ENCODE measurements around the gene PERM1. TPM values are rescaled to one million over a fixed set of nuclear protein-coding genes. Genes with fewer than 3 reads are reported as not detected.

PERM1 gene
- total and polyA plus RNA-seq, 2 donors (not counting 1 experiment from before 2014, with no cell fraction given): not detected

DNA sequence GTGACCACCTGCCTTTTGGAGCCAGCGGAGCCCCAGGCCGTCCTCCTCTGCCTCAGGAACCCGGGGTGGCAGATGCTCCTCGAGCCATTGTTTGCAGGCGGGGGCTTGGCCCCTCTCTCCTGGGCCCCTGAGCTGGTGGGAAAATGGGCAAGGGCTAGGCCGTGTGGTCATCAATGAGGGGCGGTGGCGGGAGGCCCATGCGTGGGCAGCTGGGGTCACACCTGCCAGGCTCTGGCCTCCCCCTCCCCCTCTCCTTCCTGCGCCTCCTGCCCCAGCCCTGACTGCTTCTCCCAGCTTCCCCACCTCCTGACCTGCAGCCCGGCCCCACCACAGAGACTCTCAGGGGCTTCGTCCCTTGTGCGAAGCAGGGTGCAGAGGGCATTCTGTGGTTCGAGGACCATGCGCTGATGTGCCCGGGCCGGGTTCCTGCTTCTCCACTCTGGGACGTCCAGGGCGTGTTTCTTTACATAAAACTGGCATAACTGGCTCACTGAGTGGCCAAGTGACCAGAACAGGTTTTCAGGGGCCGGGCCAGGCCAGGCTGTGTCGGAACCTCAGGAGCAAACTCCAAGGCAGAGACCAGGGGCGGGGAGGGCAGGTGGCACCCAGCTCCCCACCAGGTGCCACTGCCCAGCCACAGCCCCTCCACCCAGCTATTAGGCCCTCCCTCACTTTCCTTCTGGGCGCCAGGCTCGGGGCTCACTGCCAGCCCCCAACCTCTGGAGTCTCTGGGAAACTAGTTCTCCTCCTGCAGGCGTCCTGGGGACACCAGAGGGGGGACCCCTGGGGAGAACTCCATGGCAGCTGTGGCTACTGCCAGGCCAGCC lies 48.9 kb downstream of the PERM1 start:
- H3K4me3 ChIP-seq (ENCODE audit: control extremely low read depth in 1 of 5, extremely low read depth in 1 of 5, insufficient read depth in 1 of 5, low read depth in 2 of 5, low read length in 4 of 5): no peak overlapping the region
- ATAC-seq (ENCODE audit: low read depth) (no peak), DNase-seq (no peak)
- Mint-ChIP-seq H3K9me3 (ENCODE audit: insufficient read depth) (no peaks in the 10 kb centered on the region), H3K4me1 (no peaks in the 10 kb centered on the region), H3K27me3 (peaks cover 17% of the 10 kb centered on the region), H3K27ac (no peak overlapping the region), H3K4me3 (no peak overlapping the region)
- ChIA-PET POLR2A (no interaction called here), CTCF (no interaction called here)
- peaks cover 0 to 58% (median 8%) of the 10 kb centered on the region in 4 experiments for H3K27me3 ChIP-seq (replicated peaks in 1 of 4; ENCODE audit: control extremely low read depth in 1 of 4, control insufficient read depth in 3 of 4, insufficient read depth in 4 of 4, low read length in 3 of 4)
- peaks cover 3 to 8% of the 10 kb centered on the region in 2 donors for H3K4me1 ChIP-seq (ENCODE audit: control insufficient read depth in 2 of 2, insufficient read depth in 2 of 2, low read length in 2 of 2)
- no peaks in the 10 kb centered on the region for H3K36me3 ChIP-seq (replicated peaks in 1 of 2; ENCODE audit: control extremely low read depth in 1 of 2, control insufficient read depth in 1 of 2, extremely low read depth in 1 of 2, insufficient read depth in 2 of 2, low read length in 1 of 2)
- H3K27ac ChIP-seq (ENCODE audit: low read length in 2 of 2): no peak overlapping the region
- no peaks in the 10 kb centered on the region for H3K79me2 ChIP-seq (ENCODE audit: control insufficient read depth, insufficient read depth, low read length)
- no peak for TF ChIP-seq EZH2 (IDR thresholded peaks at IDR 0.05; ENCODE audit: borderline replicate concordance, insufficient read depth, low read depth, low read length, poor library complexity, severe bottlenecking)
- TF ChIP-seq CTCF (IDR thresholded peaks at IDR 0.05): no peak
- no peak overlapping the region for H3K9ac ChIP-seq (ENCODE audit: low read length)
- intact Hi-C loops (cut with micrococcal nuclease): no loop called here
- H2AFZ ChIP-seq (ENCODE audit: insufficient read depth, low read depth, low read length, poor library complexity, severe bottlenecking): no peak overlapping the region
- H3K4me2 ChIP-seq (replicated peaks; ENCODE audit: low read depth, low read length, poor library complexity, severe bottlenecking): no peak overlapping the region
- WGBS (ENCODE audit: insufficient coverage): 85% methylated on average over 25 of the region's 25 CpGs
- H4K20me1 ChIP-seq (ENCODE audit: control insufficient read depth, insufficient read depth, low read length, poor library complexity, severe bottlenecking): no peaks in the 10 kb centered on the region
- peaks cover 0 to 4% (median 0%) of the 10 kb centered on the region in 3 donors for H3K9me3 ChIP-seq (ENCODE audit: control extremely low read depth in 1 of 3, control insufficient read depth in 2 of 3, insufficient read depth in 1 of 3, low read length in 2 of 3)

- H2AFZ ChIP-seq (ENCODE audit: insufficient read depth, low read depth, low read length, poor library complexity, severe bottlenecking): no peak overlapping the region
- no peak overlapping the region for H3K4me3 ChIP-seq (ENCODE audit: control extremely low read depth in 1 of 5, extremely low read depth in 1 of 5, insufficient read depth in 1 of 5, low read depth in 2 of 5, low read length in 4 of 5)
- TF ChIP-seq CTCF (IDR thresholded peaks at IDR 0.05) (no peak), EZH2 (IDR thresholded peaks at IDR 0.05; ENCODE audit: borderline replicate concordance, insufficient read depth, low read depth, low read length, poor library complexity, severe bottlenecking) (no peak)
- no peak overlapping the region for H3K9ac ChIP-seq (ENCODE audit: low read length)
- H4K20me1 ChIP-seq (ENCODE audit: control insufficient read depth, insufficient read depth, low read length, poor library complexity, severe bottlenecking): no peaks in the 10 kb centered on the region
- H3K4me1 ChIP-seq (ENCODE audit: control insufficient read depth in 2 of 2, insufficient read depth in 2 of 2, low read length in 2 of 2): peaks cover 3 to 8% of the 10 kb centered on the region in 2 donors
- H3K4me2 ChIP-seq (replicated peaks; ENCODE audit: low read depth, low read length, poor library complexity, severe bottlenecking): no peak overlapping the region
- Mint-ChIP-seq H3K27me3 (peaks cover 19% of the 10 kb centered on the region), H3K4me1 (no peaks in the 10 kb centered on the region), H3K9me3 (ENCODE audit: insufficient read depth) (no peaks in the 10 kb centered on the region), H3K4me3 (no peak overlapping the region), H3K27ac (no peak overlapping the region)
- ChIA-PET CTCF (no interaction called here), POLR2A (no interaction called here)
- no peak for ATAC-seq (ENCODE audit: low read depth)
- peaks cover 0 to 4% (median 0%) of the 10 kb centered on the region in 3 donors for H3K9me3 ChIP-seq (ENCODE audit: control extremely low read depth in 1 of 3, control insufficient read depth in 2 of 3, insufficient read depth in 1 of 3, low read length in 2 of 3)
- H3K27me3 ChIP-seq (replicated peaks in 1 of 4; ENCODE audit: control extremely low read depth in 1 of 4, control insufficient read depth in 3 of 4, insufficient read depth in 4 of 4, low read length in 3 of 4): peaks cover 0 to 62% (median 8%) of the 10 kb centered on the region in 4 experiments
- 85% methylated on average over 16 of the region's 16 CpGs for WGBS (ENCODE audit: insufficient coverage)
- H3K36me3 ChIP-seq (replicated peaks in 1 of 2; ENCODE audit: control extremely low read depth in 1 of 2, control insufficient read depth in 1 of 2, extremely low read depth in 1 of 2, insufficient read depth in 2 of 2, low read length in 1 of 2): no peaks in the 10 kb centered on the region
- no peak for DNase-seq
- H3K27ac ChIP-seq (ENCODE audit: low read length in 2 of 2): no peak overlapping the region
- no peaks in the 10 kb centered on the region for H3K79me2 ChIP-seq (ENCODE audit: control insufficient read depth, insufficient read depth, low read length)
- intact Hi-C loops (cut with micrococcal nuclease): no loop called here
These were observed 49.8 kb downstream of the PERM1 start for GRCh38 chr1:932173-932510.
